GM23338 (cell line): ENCODE data around the gene ZCCHC2. TPM values are rescaled to one million over a fixed set of nuclear protein-coding genes. Genes with fewer than 3 reads are reported as not detected.

Experiments
- ATAC-seq: fragments of 200-7000 bp; cut with Tn5 transposase; 3 replicates; pipeline ENCODE4 v1.9.1; 2020
- DNase-seq: peaks from one replicate; pipeline ENCODE4 v3.0.0-alpha.2; 2015; ENCODE audit warnings: low spot score
- H2AFZ ChIP-seq: fragments of 200-600 bp; sonication (generic); 2 replicates; pipeline ENCODE4 v1.8.0; 2016; ENCODE audit warnings: antibody characterized with exemption, mild to moderate bottlenecking, moderate library complexity
- H3F3A ChIP-seq: fragments of 200-600 bp; sonication (generic); replicated peaks from 2 replicates; pipeline ENCODE4 v1.8.0; 2017; ENCODE audit warnings: antibody characterized with exemption, mixed run types, low read depth
- H3K27ac ChIP-seq: fragments of 200-600 bp; sonication (generic); 2 replicates; pipeline ENCODE4 v1.6.1; 2016; ENCODE audit warnings: low read depth
- H3K27me3 ChIP-seq: fragments of 200-600 bp; sonication (generic); 2 replicates; pipeline ENCODE4 v1.8.0; 2016; ENCODE audit warnings: mild to moderate bottlenecking, mixed run types, moderate library complexity; ENCODE audit not compliant: insufficient read depth
- H3K36me3 ChIP-seq: fragments of 200-600 bp; sonication (generic); 2 replicates; pipeline ENCODE4 v1.8.0; 2016; ENCODE audit warnings: mild to moderate bottlenecking; ENCODE audit not compliant: insufficient read depth
- H3K4me1 ChIP-seq: fragments of 200-600 bp; sonication (generic); 2 replicates; pipeline ENCODE4 v1.8.0; 2016; ENCODE audit warnings: mild to moderate bottlenecking, moderate library complexity; ENCODE audit not compliant: insufficient read depth
- H3K4me2 ChIP-seq: fragments of 200-600 bp; sonication (generic); 2 replicates; pipeline ENCODE4 v1.7.1; 2017; ENCODE audit warnings: mixed run types
- H3K4me3 ChIP-seq: fragments of 200-600 bp; sonication (generic); 2 replicates; pipeline ENCODE4 v1.6.1; 2016; ENCODE audit warnings: mixed run types
- H3K79me2 ChIP-seq: fragments of 200-600 bp; sonication (generic); replicated peaks from 2 replicates; pipeline ENCODE4 v1.8.0; 2017; ENCODE audit warnings: mild to moderate bottlenecking; ENCODE audit not compliant: insufficient read depth
- H3K9me2 ChIP-seq: fragments of 200-600 bp; sonication (generic); 2 replicates; pipeline ENCODE4 v1.8.0; 2017; ENCODE audit not compliant: insufficient read depth
- H4K20me1 ChIP-seq: fragments of 200-600 bp; sonication (generic); replicated peaks from 2 replicates; pipeline ENCODE4 v1.8.0; 2017; ENCODE audit warnings: mild to moderate bottlenecking; ENCODE audit not compliant: insufficient read depth
- H3K27ac Mint-ChIP-seq: 2 replicates; pipeline ENCODE4 v1.8.0; 2020; ENCODE audit warnings: inconsistent platforms, mild to moderate bottlenecking, moderate library complexity, mixed read lengths
- H3K27me3 Mint-ChIP-seq: 3 replicates; pipeline ENCODE4 v1.8.0; 2022; ENCODE audit warnings: low read depth, mild to moderate bottlenecking, moderate library complexity, mixed read lengths, inconsistent platforms; ENCODE audit not compliant: insufficient read depth, poor library complexity
- H3K36me3 Mint-ChIP-seq: 3 replicates; pipeline ENCODE4 v1.8.0; 2021; ENCODE audit warnings: low read depth, mild to moderate bottlenecking, inconsistent platforms, moderate library complexity, mixed read lengths
- H3K4me1 Mint-ChIP-seq: 3 replicates; pipeline ENCODE4 v1.8.0; 2020; ENCODE audit warnings: mild to moderate bottlenecking, inconsistent platforms, mixed read lengths
- H3K4me3 Mint-ChIP-seq: 3 replicates; pipeline ENCODE4 v1.8.0; 2021; ENCODE audit warnings: moderate library complexity, mild to moderate bottlenecking, inconsistent platforms, mixed read lengths
- H3K9me3 Mint-ChIP-seq: 3 replicates; pipeline ENCODE4 v1.8.0; 2020; ENCODE audit warnings: moderate library complexity, mild to moderate bottlenecking, inconsistent platforms, mixed read lengths
- CREB1 ChIP-seq: fragments of 250-450 bp; sonication (Bioruptor Pico); IDR thresholded peaks from 2 replicates; pipeline ENCODE4 v1.5.0; 2020; ENCODE audit warnings: low read depth, mild to moderate bottlenecking, moderate library complexity
- CTCF ChIP-seq, 2 experiments: fragments of 200-600 bp in 1 of 2; sonication (generic) in 1 of 2; conservative IDR thresholded peaks; 2 replicates each; pipeline versions ENCODE4 v1.5.1 to v1.6.1; 2016 to 2017; ENCODE audit warnings: antibody characterized with exemption in 2 of 2, low read depth in 2 of 2, mild to moderate bottlenecking in 2 of 2, moderate library complexity in 1 of 2
- POLR2AphosphoS5 ChIP-seq: IDR thresholded peaks from 2 replicates; pipeline ENCODE4 v1.6.1; 2016; ENCODE audit warnings: antibody characterized with exemption, low read depth
- REST ChIP-seq: IDR thresholded peaks from one replicate; pipeline ENCODE4 v1.6.1; 2018; ENCODE audit warnings: antibody characterized with exemption; ENCODE audit not compliant: unreplicated experiment
- STAT1 ChIP-seq: IDR thresholded peaks from one replicate; pipeline ENCODE4 v1.6.1; 2016; ENCODE audit warnings: antibody characterized with exemption; ENCODE audit not compliant: unreplicated experiment
- polyA plus RNA-seq: library from polyadenylated mRNA; unstranded; fragments of >200 nt; fragmentation: Nextera tagmentation; extraction: Ambion mirVana; gene quantifications from 2 replicates; pipeline ENCODE4 v1.2.1, GENCODE V29; 2016
- total RNA-seq: library from RNA; depleted of rRNA; stranded (reverse); fragments of >200 nt; shearing (Covaris generic); gene quantifications from 2 replicates; pipeline ENCODE4 v1.2.3, GENCODE V29; 2014

ZCCHC2 gene
- total and polyA plus RNA-seq, 2 experiments from 2014 or later = 5.4 to 15.4 TPM

GRCh38 chr18:62496262-62496661 lies 26.6 kb upstream of the ZCCHC2 start (continued):
- no peak for TF ChIP-seq REST

- no peaks in the 10 kb centered on the region for H3K79me2 ChIP-seq
- no peak overlapping the region for H3K27ac ChIP-seq
- no peak overlapping the region for H3K4me2 ChIP-seq
- ATAC-seq (no peak), DNase-seq (no peak)
- 0 out of 2 replicates have a peak overlapping the region, but pooled peaks have one; percentile 47 for H2AFZ ChIP-seq
- no peaks in the 10 kb centered on the region for H3K9me2 ChIP-seq
- no peaks in the 10 kb centered on the region for H3K27me3 ChIP-seq
- no peaks in the 10 kb centered on the region for H3F3A ChIP-seq
- no peak overlapping the region for H3K4me3 ChIP-seq
- no peaks in the 10 kb centered on the region for H4K20me1 ChIP-seq
- H3K36me3 ChIP-seq = no peaks in the 10 kb centered on the region
- Mint-ChIP-seq H3K9me3 (no peaks in the 10 kb centered on the region), H3K4me3 (no peak overlapping the region), H3K36me3 (no peaks in the 10 kb centered on the region), H3K4me1 (no peaks in the 10 kb centered on the region; the same call in 2 of the 3 replicates), H3K27me3 (no peaks in the 10 kb centered on the region), H3K27ac (no peak overlapping the region)
- H3K4me1 ChIP-seq = no peaks in the 10 kb centered on the region
- no peak for TF ChIP-seq CTCF (conservative IDR thresholded peaks at IDR 0.05; ENCODE audit: low read depth in 2 of 2)
These were observed 25.5 kb upstream of the ZCCHC2 start for GRCh38 chr18:62497190-62497772.

- H3K4me3 Mint-ChIP-seq = no peak overlapping the region
- no peaks in the 10 kb centered on the region for H3F3A ChIP-seq
- H3K4me1 Mint-ChIP-seq = no peaks in the 10 kb centered on the region; the same call in 2 of the 3 replicates
- no peaks in the 10 kb centered on the region for H3K9me2 ChIP-seq
- H3K9me3 Mint-ChIP-seq = no peaks in the 10 kb centered on the region; the same call in 2 of the 3 replicates
- H3K36me3 ChIP-seq = no peaks in the 10 kb centered on the region
- ATAC-seq (no peak), DNase-seq (no peak)
- no peak overlapping the region for H3K27ac ChIP-seq
- H3K4me1 ChIP-seq = no peaks in the 10 kb centered on the region
- no peaks in the 10 kb centered on the region for H3K36me3 Mint-ChIP-seq
- H3K4me2 ChIP-seq = no peak overlapping the region
- H2AFZ ChIP-seq = peak overlapping the region; percentile 88
- no peaks in the 10 kb centered on the region for H3K27me3 ChIP-seq
- H4K20me1 ChIP-seq = no peaks in the 10 kb centered on the region
- no peaks in the 10 kb centered on the region for H3K79me2 ChIP-seq
- no peak overlapping the region for H3K27ac Mint-ChIP-seq
- peaks cover 2% of the 10 kb centered on the region for H3K27me3 Mint-ChIP-seq
- H3K4me3 ChIP-seq = no peak overlapping the region
- no peak for TF ChIP-seq STAT1
- no peak for TF ChIP-seq CTCF (conservative IDR thresholded peaks at IDR 0.05; ENCODE audit: low read depth in 2 of 2)
- TF ChIP-seq REST = no peak
- no peak for TF ChIP-seq POLR2AphosphoS5
- no peak for TF ChIP-seq CREB1 (CRISPR knock-in tag)
These were observed 24.1 kb upstream of the ZCCHC2 start for GRCh38 chr18:62498616-62499262.
